Sigmoid colon (tissue), 4 donors: Measurements from ENCODE around the gene BANP.
"Not testable (repeated sequence)": the region's sequence is repeated elsewhere in the genome, so short reads cannot be mapped to it uniquely, and the experiment has no call there.

Source experiments
- EP300 ChIP-seq, 4 donors: sonication (generic); formaldehyde crosslinking; IDR thresholded peaks; one replicate each; pipeline ENCODE4 v1.6.1; 2017; ENCODE audit warnings: antibody characterized with exemption in 4 of 4
- POLR2A ChIP-seq, 2 donors: fragments of 450-650 bp; IDR thresholded peaks; one replicate each; pipeline ENCODE4 v1.6.1; 2016; ENCODE audit warnings: antibody characterized with exemption in 2 of 2, mild to moderate bottlenecking in 2 of 2, moderate library complexity in 2 of 2
- POLR2AphosphoS5 ChIP-seq, 4 donors: sonication (generic); formaldehyde crosslinking; IDR thresholded peaks; one replicate each; pipeline ENCODE4 v1.6.1; 2017; ENCODE audit warnings: antibody characterized with exemption in 4 of 4
- TF ChIP-seq, protein P1 (sequence below), 4 experiments: fragments of 450-650 bp in 3 of 4; fragments of 200-600 bp in 1 of 4; IDR thresholded peaks; one replicate each; pipeline ENCODE4 v1.5.1; 2016 to 2019; ENCODE audit warnings: antibody characterized with exemption in 4 of 4, mild to moderate bottlenecking in 3 of 4, moderate library complexity in 2 of 4

DNA sequence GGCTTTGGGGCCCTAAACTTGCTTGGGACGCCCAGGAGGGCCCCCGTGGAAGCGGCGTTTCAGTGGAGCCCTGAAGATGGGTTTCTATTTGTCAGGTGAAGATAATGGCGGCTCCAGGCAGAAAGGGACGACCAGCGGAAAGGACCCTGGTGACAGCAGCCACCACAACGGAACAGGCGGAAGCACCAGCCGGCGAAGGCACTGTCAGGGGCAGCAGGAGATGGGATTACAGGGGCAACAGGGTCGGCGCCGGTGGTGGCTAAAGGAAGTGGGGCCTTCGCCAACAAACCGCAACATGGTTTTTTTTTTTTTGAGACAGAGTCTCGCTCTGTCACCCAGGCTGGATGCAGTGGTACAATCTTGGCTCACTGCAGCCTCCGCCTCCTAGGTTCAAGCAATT lies 38.5 kb upstream of the BANP start:
- TF ChIP-seq, protein P1, sequence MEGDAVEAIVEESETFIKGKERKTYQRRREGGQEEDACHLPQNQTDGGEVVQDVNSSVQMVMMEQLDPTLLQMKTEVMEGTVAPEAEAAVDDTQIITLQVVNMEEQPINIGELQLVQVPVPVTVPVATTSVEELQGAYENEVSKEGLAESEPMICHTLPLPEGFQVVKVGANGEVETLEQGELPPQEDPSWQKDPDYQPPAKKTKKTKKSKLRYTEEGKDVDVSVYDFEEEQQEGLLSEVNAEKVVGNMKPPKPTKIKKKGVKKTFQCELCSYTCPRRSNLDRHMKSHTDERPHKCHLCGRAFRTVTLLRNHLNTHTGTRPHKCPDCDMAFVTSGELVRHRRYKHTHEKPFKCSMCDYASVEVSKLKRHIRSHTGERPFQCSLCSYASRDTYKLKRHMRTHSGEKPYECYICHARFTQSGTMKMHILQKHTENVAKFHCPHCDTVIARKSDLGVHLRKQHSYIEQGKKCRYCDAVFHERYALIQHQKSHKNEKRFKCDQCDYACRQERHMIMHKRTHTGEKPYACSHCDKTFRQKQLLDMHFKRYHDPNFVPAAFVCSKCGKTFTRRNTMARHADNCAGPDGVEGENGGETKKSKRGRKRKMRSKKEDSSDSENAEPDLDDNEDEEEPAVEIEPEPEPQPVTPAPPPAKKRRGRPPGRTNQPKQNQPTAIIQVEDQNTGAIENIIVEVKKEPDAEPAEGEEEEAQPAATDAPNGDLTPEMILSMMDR (IDR thresholded peaks at IDR 0.05): not testable (repeated sequence)
- not testable (repeated sequence) for TF ChIP-seq POLR2AphosphoS5, POLR2A, EP300 (IDR thresholded peaks at IDR 0.05)
